SH-SY5Y (cell line): Measurements from ENCODE around the gene ODAD3.

Experiments
- GATA2 ChIP-seq: IDR thresholded peaks from 2 replicates; pipeline ENCODE4 v1.6.1; 2011; ENCODE audit warnings: mild to moderate bottlenecking, low read depth, low read length
- GATA3 ChIP-seq: IDR thresholded peaks from 2 replicates; pipeline ENCODE4 v1.6.1; 2011; ENCODE audit warnings: low read depth, mild to moderate bottlenecking, low read length, moderate library complexity

GRCh38 chr19:11475861-11476260 lies 40.9 kb upstream of the ODAD3 start:
- TF ChIP-seq GATA3 (no peak), GATA2 (no peak)
